Right renal pelvis (tissue), 4 donors: ENCODE data around the gene HIVEP3. TPM values are rescaled to one million over a fixed set of nuclear protein-coding genes. Genes with fewer than 3 reads are reported as not detected.

Experiments used
- DNase-seq, 4 donors: peaks; one replicate each; pipeline ENCODE4 v3.0.0-alpha.2; 2013; ENCODE audit warnings: low read depth in 4 of 4, low spot score in 3 of 4, missing footprints in 1 of 4
- polyA plus RNA-seq, 4 donors: library from polyadenylated mRNA; unstranded; fragments of 120-200 nt; gene quantifications; one replicate each; pipeline ENCODE4 v1.2.1, GENCODE V29; 2013; ENCODE audit not compliant: insufficient read length in 4 of 4

The HIVEP3 gene
- polyA plus RNA-seq, 4 donors: 3.9 to 4.9 (median 4.5) TPM

GRCh38 chr1:41739061-41739955 lies 179.4 kb downstream of the HIVEP3 start:
- DNase-seq: peak; percentile 23 to 49 (median 42)

GRCh38 chr1:41738475-41738874 lies 180.2 kb downstream of the HIVEP3 start:
- DNase-seq: no peak

- DNase-seq: no peak
These were observed 180.7 kb downstream of the HIVEP3 start for GRCh38 chr1:41738006-41738405.

DNA sequence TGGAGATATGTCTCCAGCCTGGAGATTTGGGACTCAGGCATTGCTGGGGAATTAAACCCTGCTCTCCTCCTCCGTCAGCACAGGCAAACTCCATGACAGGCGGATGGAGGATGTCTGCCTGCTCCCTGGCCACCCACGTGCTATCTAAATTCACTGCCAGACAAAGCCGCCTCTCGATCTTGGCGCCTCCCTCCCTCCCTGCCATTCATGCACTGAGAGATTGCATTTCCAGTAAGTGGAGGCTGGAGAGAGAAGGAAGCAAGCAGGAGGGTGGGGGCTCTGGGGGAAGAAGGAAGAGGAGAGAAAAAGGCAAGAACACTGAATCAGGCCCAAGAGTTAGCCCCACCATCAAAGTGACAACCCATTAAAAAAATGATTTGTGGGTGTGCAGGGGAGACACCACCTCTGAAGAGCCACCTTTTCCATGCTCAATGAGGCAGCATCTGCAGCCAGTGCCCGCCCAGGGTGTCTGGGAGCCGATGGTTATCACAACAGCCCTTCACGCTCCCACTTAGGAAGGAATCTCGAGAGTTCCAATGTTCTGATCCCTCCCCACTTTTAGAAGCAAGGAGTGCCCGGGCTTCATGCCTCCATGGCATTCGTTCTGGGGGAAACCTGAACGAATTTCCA lies 183.0 kb downstream of the HIVEP3 start:
- DNase-seq: peak in 3 of 4 donors; percentile 15 to 49 (median 40)

- DNase-seq: no peak
These were observed 183.6 kb downstream of the HIVEP3 start for GRCh38 chr1:41735139-41735538.

DNA sequence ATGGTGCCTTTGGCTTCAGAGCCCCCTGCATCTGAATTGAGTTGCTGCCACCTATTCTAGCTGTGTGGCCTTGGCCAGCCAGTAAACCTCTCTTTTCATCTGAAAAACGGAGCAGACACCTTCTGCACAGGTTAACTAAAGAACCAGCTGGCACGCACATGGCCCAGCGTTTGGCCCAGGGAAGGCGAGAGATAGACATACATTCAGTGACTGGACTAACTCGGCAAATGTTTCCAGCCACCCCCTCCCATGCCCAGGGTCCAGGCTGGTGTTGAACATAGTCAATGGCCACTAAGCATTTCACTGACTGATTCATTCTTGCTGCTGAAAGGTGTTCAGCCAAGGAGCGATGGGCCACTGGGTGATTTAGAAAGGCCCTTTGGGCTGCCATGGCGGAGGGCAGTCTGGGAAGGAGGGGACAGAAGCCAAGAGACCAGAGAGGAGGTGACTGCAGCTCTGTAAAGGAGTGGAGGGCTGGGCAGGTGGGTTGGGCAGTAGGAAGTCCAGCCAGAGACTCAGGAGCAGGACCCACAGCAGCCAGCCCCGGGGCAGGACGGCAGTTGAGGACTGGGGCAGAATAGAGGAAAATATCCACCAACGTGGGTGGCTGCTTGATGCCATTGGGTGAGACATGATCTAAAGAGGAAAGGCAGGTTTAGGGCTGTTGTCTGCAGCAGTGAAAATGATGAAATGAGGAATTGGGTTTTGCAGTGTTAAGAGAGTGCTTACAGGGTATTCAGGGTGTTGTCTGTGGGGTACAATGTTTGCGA lies 184.3 kb downstream of the HIVEP3 start:
- no peak for DNase-seq

- no peak for DNase-seq
These were observed 185.0 kb downstream of the HIVEP3 start for GRCh38 chr1:41733725-41734124.

DNA sequence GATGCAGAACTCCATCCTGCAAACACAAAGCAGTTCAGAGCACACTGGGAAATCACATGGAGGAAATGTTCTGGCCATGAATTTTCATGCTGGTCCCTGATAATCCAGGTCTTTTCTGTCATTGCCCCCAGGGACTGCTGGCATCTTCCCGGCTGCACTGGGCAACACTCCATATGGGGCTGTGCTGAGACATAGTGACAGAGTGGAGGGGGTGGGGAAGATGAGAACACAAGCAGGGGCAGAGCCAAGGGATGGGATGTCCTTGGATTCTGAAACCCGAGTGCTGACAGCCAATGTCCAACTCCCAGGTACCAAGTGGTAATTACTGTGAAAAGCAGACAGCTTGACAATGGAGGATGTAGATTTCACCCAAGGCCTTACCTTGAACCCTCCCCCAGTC lies 185.7 kb downstream of the HIVEP3 start:
- DNase-seq: no peak

DNA sequence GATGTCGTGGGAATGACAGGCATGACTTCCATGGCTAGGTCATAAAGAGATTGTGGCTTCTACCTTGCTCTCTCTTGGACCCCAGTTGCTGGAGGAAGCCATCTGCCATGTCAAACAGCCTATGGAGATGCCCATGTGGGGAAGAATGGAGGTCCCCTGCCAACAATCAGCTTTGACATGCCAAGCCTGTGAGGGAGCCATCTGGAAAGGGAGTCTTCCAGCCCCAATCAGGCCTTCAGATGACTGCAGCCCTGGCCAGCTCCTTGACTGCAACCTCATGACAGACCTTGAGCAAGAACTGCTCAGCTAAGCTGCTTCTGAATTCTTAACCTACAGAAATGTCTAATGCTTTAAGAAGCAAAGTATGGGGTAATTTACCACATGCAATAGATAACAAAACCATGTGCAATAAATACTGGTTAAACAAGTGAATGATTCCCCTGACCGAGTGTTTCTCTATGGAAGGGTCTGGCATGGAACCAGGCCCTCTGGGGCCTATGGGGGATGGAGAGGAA lies 187.1 kb downstream of the HIVEP3 start:
- DNase-seq: no peak

- DNase-seq: no peak
These were observed 187.9 kb downstream of the HIVEP3 start for GRCh38 chr1:41730806-41731205.

- no peak for DNase-seq
These were observed 190.1 kb downstream of the HIVEP3 start for GRCh38 chr1:41728403-41729202.

DNA sequence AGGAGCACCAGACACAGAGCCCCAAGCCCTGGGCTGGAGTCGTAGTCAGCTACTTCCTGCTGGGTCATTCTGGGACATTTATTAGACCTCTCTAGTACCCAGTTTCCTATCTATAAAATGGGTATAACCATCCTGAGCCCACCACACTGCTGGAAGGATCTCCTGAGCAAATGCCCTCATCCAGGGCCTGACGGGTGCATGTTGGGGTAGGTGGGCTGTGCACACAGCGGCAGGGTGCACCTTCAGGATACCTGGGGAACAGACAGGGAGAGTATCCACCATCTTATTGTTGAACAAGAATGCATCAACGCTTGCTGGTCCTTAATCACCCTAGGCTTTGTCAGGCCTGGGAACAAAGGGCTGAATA lies 191.0 kb downstream of the HIVEP3 start:
- no peak for DNase-seq

- no peak for DNase-seq
These were observed 191.6 kb downstream of the HIVEP3 start for GRCh38 chr1:41726899-41727748.

GRCh38 chr1:41726292-41726691 lies 192.4 kb downstream of the HIVEP3 start:
- DNase-seq: no peak

GRCh38 chr1:41724926-41725325 lies 193.8 kb downstream of the HIVEP3 start:
- no peak for DNase-seq

- no peak for DNase-seq
These were observed 194.5 kb downstream of the HIVEP3 start for GRCh38 chr1:41724248-41724647.

GRCh38 chr1:41723786-41724185 lies 194.9 kb downstream of the HIVEP3 start:
- DNase-seq: no peak

- no peak for DNase-seq
These were observed 196.5 kb downstream of the HIVEP3 start for GRCh38 chr1:41722184-41722583.

GRCh38 chr1:41720861-41721410 lies 197.8 kb downstream of the HIVEP3 start:
- DNase-seq: no peak
